Stomach (tissue), 9 donors: Measurements from ENCODE around the gene TBC1D8. TPM values are rescaled to one million over a fixed set of nuclear protein-coding genes. Genes with fewer than 3 reads are reported as not detected.

Experiments
- DNase-seq, 2 donors: peaks; one replicate each; pipeline versions ENCODE4 v3.0.0 to v3.0.0-alpha.2; 2013 to 2019
- H3K27ac ChIP-seq, 5 donors: fragments of 200-600 bp in 4 of 5; sonication (generic) in 4 of 5; one replicate each; pipeline ENCODE4 v1.5.1; 2013 to 2019; ENCODE audit warnings: mild to moderate bottlenecking in 1 of 5, moderate library complexity in 1 of 5
- H3K27me3 ChIP-seq, 3 donors: fragments of 200-600 bp; sonication (generic); one replicate each; pipeline ENCODE4 v1.5.1; 2017 to 2019; ENCODE audit warnings: mixed run types in 1 of 3
- H3K36me3 ChIP-seq, 4 donors: fragments of 200-600 bp; sonication (generic); 1 replicate in 3 of 4; 2 replicates in 1 of 4; pipeline ENCODE4 v1.5.1; 2016 to 2019
- H3K4me1 ChIP-seq, 4 donors: fragments of 200-600 bp; sonication (generic); one replicate each; pipeline ENCODE4 v1.5.1; 2016 to 2019
- H3K4me3 ChIP-seq, 4 donors: fragments of 200-600 bp; sonication (generic) in 3 of 4; one replicate each; pipeline ENCODE4 v1.5.1; 2016 to 2019; ENCODE audit warnings: mild to moderate bottlenecking in 1 of 4
- H3K9me3 ChIP-seq, 4 donors: fragments of 200-600 bp; sonication (generic); one replicate each; pipeline ENCODE4 v1.5.1; 2016 to 2019
- EP300 ChIP-seq: sonication (generic); formaldehyde crosslinking; IDR thresholded peaks from one replicate; pipeline ENCODE4 v1.6.1; 2017; ENCODE audit warnings: antibody characterized with exemption
- POLR2A ChIP-seq, 4 donors: fragments of 450-650 bp; IDR thresholded peaks; one replicate each; pipeline ENCODE4 v1.6.1; 2016; ENCODE audit warnings: antibody characterized with exemption in 4 of 4, control low read depth in 2 of 4, mild to moderate bottlenecking in 1 of 4, moderate library complexity in 1 of 4
- POLR2AphosphoS5 ChIP-seq, 3 donors: sonication (generic); formaldehyde crosslinking; IDR thresholded peaks; one replicate each; pipeline ENCODE4 v1.6.1; 2016; ENCODE audit warnings: antibody characterized with exemption in 3 of 3
- WGBS, 5 donors: extraction: QIAGEN DNeasy Blood & Tissue Kit in 3 of 5; methylation state at CpG; one replicate each; pipeline versions ENCODE4 v1.1.5 to v1.1.7; 2013 to 2018; 5-methylcytosine and 5-hydroxymethylcytosine counted together
- intact Hi-C: fragments of 100-400 bp; cut with DNase I; formaldehyde crosslinking; loops from one replicate; pipeline ENCODE4 v1.15.1; 2023; ENCODE audit warnings: low total_unique reads
- polyA plus RNA-seq, 3 donors: library from polyadenylated mRNA; stranded (reverse); fragments of 200-250 nt; gene quantifications; one replicate each; pipeline ENCODE4 v1.2.3, GENCODE V29; 2013
- total RNA-seq, 5 donors: library from RNA; depleted of rRNA; stranded (reverse); fragments of >200 nt; gene quantifications; one replicate each; pipeline versions ENCODE4 v1.1.0 to v1.2.3, GENCODE V29; 2014 to 2016
- TF ChIP-seq, protein P1 (sequence below), 7 experiments: fragments of 450-650 bp in 4 of 7; fragments of 200-600 bp in 3 of 7; sonication (generic) in 3 of 7; IDR thresholded peaks; one replicate each; pipeline ENCODE4 v1.5.1; 2016 to 2019; ENCODE audit warnings: antibody characterized with exemption in 7 of 7, control low read depth in 2 of 7, mild to moderate bottlenecking in 1 of 7
- donor health status: healthy with polysubstance abuse.
- donor health status: Bipolar disorder and iron deficiency.
- donor health status: healthy.

TBC1D8 gene
- total and polyA plus RNA-seq, 8 donors, result 9.9 to 179 (median 74.9) TPM

DNA sequence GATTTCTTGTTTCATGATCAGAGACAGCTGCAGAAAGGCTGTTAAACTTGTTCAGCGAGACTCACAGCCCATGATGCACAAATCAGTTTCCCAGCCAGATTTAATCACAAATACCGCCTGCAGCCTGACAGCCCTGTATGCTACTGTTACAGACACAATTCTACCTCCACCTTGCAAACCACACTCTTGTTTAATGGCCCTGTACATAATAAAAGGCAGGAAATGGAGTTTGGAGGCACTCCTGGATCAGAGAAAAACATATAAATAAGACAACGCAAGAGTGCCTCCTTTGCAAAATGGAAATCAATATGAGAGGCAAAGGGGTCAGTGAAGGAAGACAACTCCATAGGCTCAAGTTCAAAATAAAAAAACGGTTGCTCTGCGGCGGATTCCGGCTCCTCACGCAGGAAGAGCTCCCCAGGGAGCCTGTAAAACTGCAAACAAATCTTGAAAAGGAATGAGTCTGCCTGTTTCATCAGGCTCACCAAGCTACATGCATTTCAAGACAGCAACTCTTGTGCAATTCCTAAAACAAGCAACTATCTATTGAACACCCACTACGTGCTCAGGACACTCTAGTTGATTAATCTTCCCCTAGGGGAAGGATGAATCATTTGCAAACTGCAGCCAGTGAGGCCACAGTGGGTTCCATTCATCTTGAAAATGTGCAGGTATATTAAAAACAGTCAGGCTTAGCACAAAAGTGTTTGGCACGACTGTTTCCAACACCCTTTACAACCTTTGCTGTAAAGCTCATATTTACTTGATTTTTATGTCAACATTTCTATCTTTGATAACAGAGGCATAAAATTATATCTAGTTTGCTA is 37.5 kb downstream of the TBC1D8 start:
- 13 to 26% (median 21%) methylated on average over 10 of the region's 10 CpGs for WGBS, 5 donors
- TF ChIP-seq POLR2A (IDR thresholded peaks at IDR 0.05) (no peak), POLR2AphosphoS5 (IDR thresholded peaks at IDR 0.05) (peak in 1 of 3 donors; percentile 3)
- H3K27ac ChIP-seq, result peak overlapping the region; percentile 68 to 93 (median 84)
- DNase-seq, result peak; percentile 48 to 70
- no peaks in the 10 kb centered on the region for H3K36me3 ChIP-seq
- peaks cover 86 to 100% (median 93%) of the 10 kb centered on the region in 4 donors for H3K4me1 ChIP-seq
- peak overlapping the region in 1 of 4 donors; percentile 19 for H3K4me3 ChIP-seq
- H3K27me3 ChIP-seq, result no peaks in the 10 kb centered on the region
- intact Hi-C loops, result no loop called here
- H3K9me3 ChIP-seq, result no peaks in the 10 kb centered on the region

DNA sequence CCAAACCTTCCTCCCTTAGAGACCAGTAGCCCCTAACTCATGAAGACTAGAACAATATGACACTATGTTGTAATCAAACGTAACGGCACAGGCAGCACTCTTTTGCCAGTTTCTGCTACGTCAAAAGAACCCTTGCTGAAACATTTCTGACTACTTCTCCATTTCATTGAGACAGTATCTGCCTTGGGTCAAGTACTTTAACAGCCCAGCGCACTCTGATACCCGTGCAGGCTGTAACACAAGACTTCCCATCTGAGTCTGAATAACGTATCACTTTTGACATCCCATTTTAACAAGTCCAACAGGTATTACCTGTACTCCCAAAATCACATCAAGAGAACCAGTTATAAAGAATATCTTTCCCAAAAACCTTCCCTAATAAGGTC is 38.4 kb downstream of the TBC1D8 start:
- intact Hi-C loops, result no loop called here
- Histone ChIP-seq H3K36me3 (no peaks in the 10 kb centered on the region), H3K4me3 (no peak overlapping the region), H3K27me3 (no peaks in the 10 kb centered on the region), H3K27ac (peak overlapping the region; percentile 28 to 93 (median 84)), H3K9me3 (no peaks in the 10 kb centered on the region), H3K4me1 (peaks cover 81 to 100% (median 90%) of the 10 kb centered on the region in 4 donors)
- no peak for DNase-seq
- no peak for TF ChIP-seq POLR2AphosphoS5 (IDR thresholded peaks at IDR 0.05)
- no peak for TF ChIP-seq EP300
- TF ChIP-seq POLR2A (IDR thresholded peaks at IDR 0.05), result no peak
- TF ChIP-seq, protein P1, sequence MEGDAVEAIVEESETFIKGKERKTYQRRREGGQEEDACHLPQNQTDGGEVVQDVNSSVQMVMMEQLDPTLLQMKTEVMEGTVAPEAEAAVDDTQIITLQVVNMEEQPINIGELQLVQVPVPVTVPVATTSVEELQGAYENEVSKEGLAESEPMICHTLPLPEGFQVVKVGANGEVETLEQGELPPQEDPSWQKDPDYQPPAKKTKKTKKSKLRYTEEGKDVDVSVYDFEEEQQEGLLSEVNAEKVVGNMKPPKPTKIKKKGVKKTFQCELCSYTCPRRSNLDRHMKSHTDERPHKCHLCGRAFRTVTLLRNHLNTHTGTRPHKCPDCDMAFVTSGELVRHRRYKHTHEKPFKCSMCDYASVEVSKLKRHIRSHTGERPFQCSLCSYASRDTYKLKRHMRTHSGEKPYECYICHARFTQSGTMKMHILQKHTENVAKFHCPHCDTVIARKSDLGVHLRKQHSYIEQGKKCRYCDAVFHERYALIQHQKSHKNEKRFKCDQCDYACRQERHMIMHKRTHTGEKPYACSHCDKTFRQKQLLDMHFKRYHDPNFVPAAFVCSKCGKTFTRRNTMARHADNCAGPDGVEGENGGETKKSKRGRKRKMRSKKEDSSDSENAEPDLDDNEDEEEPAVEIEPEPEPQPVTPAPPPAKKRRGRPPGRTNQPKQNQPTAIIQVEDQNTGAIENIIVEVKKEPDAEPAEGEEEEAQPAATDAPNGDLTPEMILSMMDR (IDR thresholded peaks at IDR 0.05), result no peak
- WGBS, 5 donors, result 38 to 55% (median 47%) methylated on average over 6 of the region's 6 CpGs

DNA sequence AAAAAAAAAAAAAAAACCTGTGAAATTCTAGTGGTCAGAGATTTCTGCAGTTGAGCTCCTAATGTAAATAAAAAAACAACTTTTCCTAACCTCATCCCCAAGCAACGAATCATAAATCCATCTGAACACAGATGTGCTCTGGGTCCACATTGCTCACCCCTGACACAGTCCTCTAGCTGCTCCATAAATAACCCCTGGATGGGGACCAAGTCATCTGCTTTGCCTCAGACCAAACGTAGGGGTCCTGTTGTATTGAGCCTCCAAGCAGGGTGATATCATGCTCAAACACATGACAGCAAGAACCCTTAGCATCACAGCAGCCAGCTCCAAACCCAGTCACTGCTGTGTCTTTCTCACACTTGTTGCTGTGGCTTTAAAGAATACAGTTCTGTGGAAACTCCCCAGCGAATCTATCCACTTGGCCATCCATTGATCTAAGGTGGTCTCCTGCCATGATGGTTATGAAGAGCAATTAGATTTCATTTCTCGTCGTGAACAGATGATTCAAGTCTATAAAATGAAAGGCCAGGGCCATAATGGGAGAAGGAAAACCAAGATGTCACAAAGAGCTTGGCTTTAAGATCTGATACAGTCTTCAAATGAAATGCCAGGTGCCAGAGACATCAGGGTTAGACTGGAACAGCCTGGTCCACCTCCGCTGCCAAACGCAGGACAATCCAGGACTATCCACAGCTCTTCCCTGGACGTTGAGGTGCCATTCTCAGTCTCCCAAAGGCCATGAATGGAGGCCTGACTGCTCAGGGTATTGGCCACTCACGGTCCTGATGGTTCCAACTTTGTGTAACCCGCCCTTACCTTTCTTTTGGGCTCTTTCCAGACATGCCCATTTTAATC is 39.0 kb downstream of the TBC1D8 start:
- TF ChIP-seq EP300, result no peak
- peak in 2 of 3 donors; percentile 22 to 82 for TF ChIP-seq POLR2AphosphoS5 (IDR thresholded peaks at IDR 0.05)
- TF ChIP-seq, protein P1 (IDR thresholded peaks at IDR 0.05), result no peak
- no peak for TF ChIP-seq POLR2A (IDR thresholded peaks at IDR 0.05)
- intact Hi-C loops, result no loop called here
- Histone ChIP-seq H3K9me3 (no peaks in the 10 kb centered on the region), H3K27me3 (no peaks in the 10 kb centered on the region), H3K4me3 (no peak overlapping the region), H3K27ac (peak overlapping the region; percentile 28 to 93 (median 84)), H3K36me3 (no peaks in the 10 kb centered on the region), H3K4me1 (peaks cover 78 to 100% (median 90%) of the 10 kb centered on the region in 4 donors)
- DNase-seq, result peak in 1 of 2 donors; percentile 80
- WGBS, 5 donors, result 68 to 75% (median 70%) methylated on average over 10 of the region's 10 CpGs

DNA sequence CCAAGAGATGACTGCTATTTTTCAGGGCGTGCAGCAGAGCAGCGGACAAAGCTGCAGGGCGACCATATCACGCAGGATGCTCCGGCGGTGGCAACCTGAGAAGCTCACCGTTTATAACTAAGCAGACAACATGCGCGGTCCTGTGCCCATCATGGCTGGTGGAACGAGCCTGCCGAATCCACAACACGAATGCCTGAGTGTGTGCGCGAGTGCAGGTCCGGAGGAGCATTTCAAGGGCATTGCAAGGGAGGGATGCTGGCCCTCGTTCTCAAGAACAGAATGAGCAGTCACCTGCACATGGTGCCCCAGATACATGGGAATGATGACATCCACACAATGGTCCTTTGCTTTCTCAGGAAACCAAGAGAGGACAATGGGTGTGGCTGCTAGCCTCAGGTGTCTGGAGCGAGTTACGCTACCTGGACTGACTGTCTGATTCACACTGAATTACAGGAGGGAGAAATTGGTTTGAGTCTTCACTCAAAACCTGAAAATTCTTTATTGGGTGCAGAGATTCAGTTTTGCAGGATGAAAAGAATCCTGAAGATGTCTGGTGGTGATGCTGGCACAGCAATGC is 39.8 kb downstream of the TBC1D8 start:
- 93 to 97% (median 94%) methylated on average over 18 of the region's 18 CpGs for WGBS, 5 donors
- Histone ChIP-seq H3K27me3 (no peaks in the 10 kb centered on the region), H3K9me3 (no peaks in the 10 kb centered on the region), H3K4me1 (peaks cover 73 to 100% (median 93%) of the 10 kb centered on the region in 4 donors), H3K4me3 (no peak overlapping the region), H3K27ac (peak overlapping the region; percentile 20 to 93 (median 81)), H3K36me3 (no peaks in the 10 kb centered on the region)
- TF ChIP-seq EP300 (no peak), POLR2AphosphoS5 (IDR thresholded peaks at IDR 0.05) (no peak), POLR2A (IDR thresholded peaks at IDR 0.05) (no peak)
- TF ChIP-seq, protein P1 (IDR thresholded peaks at IDR 0.05), result no peak
- DNase-seq, result no peak
- intact Hi-C loops, result no loop called here
